OCI-LY7 (cell line): ENCODE data around the gene STK38L. TPM values are rescaled to one million over a fixed set of nuclear protein-coding genes. Genes with fewer than 3 reads are reported as not detected.
A peak's percentile ranks its signal among the peaks of the same experiment; 100 is the strongest.

Source experiments
- BruUV-seq: library from RNA; stranded (reverse); fragments of 400-500 nt; replicated peaks from 2 replicates; lab custom pipeline; 2021; lab: Mats Ljungman, UMichigan
- CTCF ChIA-PET: fragments of 300-600 bp; sonication (Branson Sonifier 250); formaldehyde crosslinking; loops from one replicate; lab custom pipeline; 2022; ENCODE audit warnings: antibody characterized with exemption; ENCODE audit not compliant: unreplicated experiment; lab: Charles Lee
- POLR2A ChIA-PET: fragments of 300-600 bp; sonication (Branson Sonifier 250); formaldehyde crosslinking; loops from one replicate; lab custom pipeline; 2022; ENCODE audit warnings: antibody characterized with exemption; lab: Charles Lee
- DNase-seq: peaks from one replicate; pipeline ENCODE4 v3.0.0-alpha.2; 2015; ENCODE audit warnings: low spot score
- H2AFZ ChIP-seq: fragments of 200-600 bp; sonication (generic), shearing (Covaris generic); 2 replicates; pipeline ENCODE4 v1.6.1; 2014; ENCODE audit warnings: mild to moderate bottlenecking, antibody characterized with exemption, low read length, moderate library complexity
- H3K27ac ChIP-seq: fragments of 200-600 bp; sonication (generic); 2 replicates; pipeline ENCODE4 v1.5.1; 2014; ENCODE audit warnings: mixed run types, low read depth, mild to moderate bottlenecking, moderate library complexity, low read length, inconsistent platforms; ENCODE audit not compliant: poor library complexity, severe bottlenecking
- H3K36me3 ChIP-seq: fragments of 200-600 bp; sonication (generic); 2 replicates; pipeline ENCODE4 v1.6.1; 2014; ENCODE audit warnings: mild to moderate bottlenecking, antibody characterized with exemption, low read length, moderate library complexity, mixed read lengths; ENCODE audit not compliant: insufficient read depth
- H3K4me1 ChIP-seq: fragments of 200-600 bp; sonication (generic); 2 replicates; pipeline ENCODE4 v1.5.1; 2014; ENCODE audit warnings: mild to moderate bottlenecking, low read length; ENCODE audit not compliant: insufficient read depth, poor library complexity, severe bottlenecking
- H3K4me2 ChIP-seq: fragments of 200-600 bp; sonication (generic); 2 replicates; pipeline ENCODE4 v1.6.1; 2014; ENCODE audit warnings: mild to moderate bottlenecking, low read length
- H3K4me3 ChIP-seq: fragments of 200-600 bp; sonication (generic); 2 replicates; pipeline ENCODE4 v1.5.1; 2014; ENCODE audit warnings: mild to moderate bottlenecking, low read depth, low read length; ENCODE audit not compliant: poor library complexity, severe bottlenecking
- H3K79me2 ChIP-seq: fragments of 200-600 bp; sonication (generic); 2 replicates; pipeline ENCODE4 v1.6.1; 2016; ENCODE audit warnings: low read depth, mild to moderate bottlenecking, low read length, moderate library complexity, mixed read lengths; ENCODE audit not compliant: insufficient read depth
- H3K9me2 ChIP-seq: fragments of 200-600 bp; sonication (generic); 2 replicates; pipeline ENCODE4 v1.6.1; 2016; ENCODE audit warnings: mild to moderate bottlenecking, low read length, mixed read lengths; ENCODE audit not compliant: insufficient read depth
- H3K9me3 ChIP-seq: fragments of 200-600 bp; sonication (generic); 2 replicates; pipeline ENCODE4 v1.6.1; 2014; ENCODE audit warnings: mild to moderate bottlenecking, mixed run types, low read length, mixed read lengths
- H4K20me1 ChIP-seq: fragments of 200-600 bp; sonication (generic); 2 replicates; pipeline ENCODE4 v1.6.1; 2014; ENCODE audit warnings: mild to moderate bottlenecking, antibody characterized with exemption, low read length, moderate library complexity, mixed read lengths; ENCODE audit not compliant: insufficient read depth
- EZH2phosphoT487 ChIP-seq: fragments of 200-600 bp; sonication (generic); IDR thresholded peaks from 2 replicates; pipeline ENCODE4 v1.6.1; 2018; ENCODE audit warnings: low read depth, borderline replicate concordance, mild to moderate bottlenecking, mixed run types, antibody characterized with exemption, low read length, moderate library complexity, mixed read lengths
- intact Hi-C: fragments of 100-400 bp; cut with micrococcal nuclease; formaldehyde crosslinking; loops from one replicate; pipeline ENCODE4 v1.10.0; 2022; ENCODE audit not compliant: unreplicated experiment
- total RNA-seq, 2 experiments: library from RNA; depleted of rRNA in 1 of 2; stranded (reverse); fragments of >200 nt in 1 of 2; shearing (Covaris generic) in 1 of 2; gene quantifications; 2 replicates each; pipeline ENCODE4 v1.2.3, GENCODE V29; 2014 to 2022
- TF ChIP-seq, protein P1 (sequence below): fragments of 200-600 bp; sonication (generic); conservative IDR thresholded peaks from 2 replicates; pipeline ENCODE4 v1.5.1; 2014; ENCODE audit warnings: mild to moderate bottlenecking, antibody characterized with exemption, low read length, moderate library complexity, mixed read lengths

The STK38L gene
- total RNA-seq, 2 experiments from 2014 or later, result 15.2 to 29.9 TPM

DNA sequence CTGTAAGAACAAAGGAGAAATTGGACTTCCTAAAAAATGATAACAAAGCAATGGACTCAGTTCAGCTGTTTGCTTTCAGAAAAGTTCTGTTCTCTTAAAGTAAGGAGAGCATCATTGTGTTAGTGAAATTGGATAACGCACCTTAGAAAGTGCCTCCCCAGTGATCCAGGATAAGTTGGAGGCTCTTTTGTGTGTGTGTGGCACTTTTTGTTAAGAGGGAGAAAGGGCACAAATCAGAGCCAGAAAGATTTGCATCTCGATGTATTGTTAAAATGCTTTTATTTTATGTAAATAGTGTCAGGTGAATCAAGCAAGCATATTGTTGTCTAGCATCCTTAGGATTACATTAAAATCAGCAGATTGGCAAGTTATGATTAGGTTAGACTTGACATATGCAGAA lies 2.1 kb downstream of the STK38L start:
- H4K20me1 ChIP-seq, result no peaks in the 10 kb centered on the region
- no peaks in the 10 kb centered on the region for H3K36me3 ChIP-seq
- DNase-seq, result no peak
- peak overlapping the region; percentile 79 for H3K4me2 ChIP-seq
- no peak overlapping the region for H3K27ac ChIP-seq
- H3K9me3 ChIP-seq, result peaks cover 10% of the 10 kb centered on the region; the same call in 1 of the 2 replicates
- no peak for TF ChIP-seq EZH2phosphoT487
- TF ChIP-seq, protein P1, sequence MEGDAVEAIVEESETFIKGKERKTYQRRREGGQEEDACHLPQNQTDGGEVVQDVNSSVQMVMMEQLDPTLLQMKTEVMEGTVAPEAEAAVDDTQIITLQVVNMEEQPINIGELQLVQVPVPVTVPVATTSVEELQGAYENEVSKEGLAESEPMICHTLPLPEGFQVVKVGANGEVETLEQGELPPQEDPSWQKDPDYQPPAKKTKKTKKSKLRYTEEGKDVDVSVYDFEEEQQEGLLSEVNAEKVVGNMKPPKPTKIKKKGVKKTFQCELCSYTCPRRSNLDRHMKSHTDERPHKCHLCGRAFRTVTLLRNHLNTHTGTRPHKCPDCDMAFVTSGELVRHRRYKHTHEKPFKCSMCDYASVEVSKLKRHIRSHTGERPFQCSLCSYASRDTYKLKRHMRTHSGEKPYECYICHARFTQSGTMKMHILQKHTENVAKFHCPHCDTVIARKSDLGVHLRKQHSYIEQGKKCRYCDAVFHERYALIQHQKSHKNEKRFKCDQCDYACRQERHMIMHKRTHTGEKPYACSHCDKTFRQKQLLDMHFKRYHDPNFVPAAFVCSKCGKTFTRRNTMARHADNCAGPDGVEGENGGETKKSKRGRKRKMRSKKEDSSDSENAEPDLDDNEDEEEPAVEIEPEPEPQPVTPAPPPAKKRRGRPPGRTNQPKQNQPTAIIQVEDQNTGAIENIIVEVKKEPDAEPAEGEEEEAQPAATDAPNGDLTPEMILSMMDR, result no peak
- H3K9me2 ChIP-seq, result no peaks in the 10 kb centered on the region
- ChIA-PET POLR2A (interaction anchor here (0.6 to 3.0 kb wide), 2 partner anchors 12 to 89 kb away, joined by 3 to 14 read pairs; no protein-coding TSS in a partner anchor), CTCF (no interaction called here)
- intact Hi-C loops, result no loop called here
- peak overlapping the region; percentile 100; the same call in 1 of the 2 replicates for H2AFZ ChIP-seq
- no TSS peak for BruUV-seq
- H3K4me1 ChIP-seq, result peaks cover 14% of the 10 kb centered on the region
- no peaks in the 10 kb centered on the region; the same call in 1 of the 2 replicates for H3K79me2 ChIP-seq
- H3K4me3 ChIP-seq, result peak overlapping the region; percentile 18

GRCh38 chr12:27246774-27247173 lies 2.7 kb downstream of the STK38L start:
- no TSS peak for BruUV-seq
- no peak for TF ChIP-seq EZH2phosphoT487
- TF ChIP-seq, protein P1, result no peak

DNA sequence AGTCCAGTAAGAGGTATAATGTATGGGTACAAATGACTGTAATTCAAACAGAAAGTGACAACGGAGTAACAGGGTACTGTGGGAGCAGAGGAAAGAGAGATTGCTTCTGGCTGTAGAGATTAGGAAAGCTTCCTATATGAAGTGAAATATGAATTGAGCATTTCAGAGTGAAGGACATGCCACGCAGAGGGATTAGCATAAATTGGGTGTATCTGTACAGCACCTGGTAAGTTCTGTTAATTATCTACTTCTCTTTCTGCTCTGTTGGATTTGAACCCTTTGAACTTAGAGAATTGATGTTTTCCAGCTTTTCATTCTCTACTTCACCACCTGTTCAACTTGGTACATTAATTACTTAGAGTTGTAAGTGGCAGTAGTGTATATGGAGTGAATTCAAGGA lies 8.8 kb downstream of the STK38L start:
- no peak overlapping the region for H3K27ac ChIP-seq
- no peaks in the 10 kb centered on the region for H3K9me2 ChIP-seq
- H3K79me2 ChIP-seq, result no peaks in the 10 kb centered on the region
- no TSS peak for BruUV-seq
- H2AFZ ChIP-seq, result no peak overlapping the region
- intact Hi-C loops, result no loop called here
- CTCF ChIA-PET, result no interaction called here
- H3K4me3 ChIP-seq, result no peak overlapping the region
- DNase-seq, result no peak
- H3K9me3 ChIP-seq, result no peaks in the 10 kb centered on the region
- POLR2A ChIA-PET, result interaction anchor here (1.0 kb wide), 1 partner anchor 32 kb away, joined by 3 read pairs; no protein-coding TSS in a partner anchor
- TF ChIP-seq, protein P1, result no peak
- no peak for TF ChIP-seq EZH2phosphoT487
- H3K4me1 ChIP-seq, result no peaks in the 10 kb centered on the region
- H3K4me2 ChIP-seq, result no peak overlapping the region
- no peaks in the 10 kb centered on the region for H3K36me3 ChIP-seq
- H4K20me1 ChIP-seq, result no peaks in the 10 kb centered on the region

More at GRCh38 chr12:27246774-27247173, 2.7 kb downstream of the STK38L start:
- Histone ChIP-seq H3K9me3 (peaks cover 10% of the 10 kb centered on the region; the same call in 1 of the 2 replicates), H2AFZ (no peak overlapping the region), H3K9me2 (no peaks in the 10 kb centered on the region), H3K27ac (no peak overlapping the region), H3K4me2 (peak overlapping the region; percentile 79; the same call in 1 of the 2 replicates), H3K4me1 (peaks cover 14% of the 10 kb centered on the region), H4K20me1 (no peaks in the 10 kb centered on the region), H3K36me3 (no peaks in the 10 kb centered on the region), H3K79me2 (no peaks in the 10 kb centered on the region; the same call in 1 of the 2 replicates), H3K4me3 (no peak overlapping the region)
- ChIA-PET POLR2A (interaction anchor here (0.6 kb wide), 1 partner anchor 89 kb away, joined by 3 read pairs; no protein-coding TSS in a partner anchor), CTCF (no interaction called here)
- intact Hi-C loops, result no loop called here
- DNase-seq, result no peak
